HepG2 (cell line): ENCODE data around the gene ASH1L. TPM values are rescaled to one million over a fixed set of nuclear protein-coding genes. Genes with fewer than 3 reads are reported as not detected.
A peak's percentile ranks its signal among the peaks of the same experiment; 100 is the strongest.

Experiments
- ARNT2 ChIP-seq: sonication (generic); formaldehyde crosslinking; IDR thresholded peaks from 2 replicates; pipeline ENCODE4 v1.8.0; 2022; ENCODE audit warnings: mild to moderate bottlenecking, low read depth, missing genetic modification reagents, moderate library complexity
- FIP1L1 ChIP-seq: fragments of 200-400 bp; formaldehyde crosslinking; IDR thresholded peaks from 2 replicates; pipeline ENCODE4 v1.6.1; 2018; ENCODE audit warnings: low read depth, mild to moderate bottlenecking, low read length, moderate library complexity, borderline replicate concordance; ENCODE audit not compliant: insufficient read depth
- HIC2 ChIP-seq: sonication (generic); formaldehyde crosslinking; IDR thresholded peaks from 2 replicates; pipeline ENCODE4 v1.9.0; 2022; ENCODE audit warnings: low read depth, missing genetic modification reagents
- IKZF4 ChIP-seq: sonication (generic); formaldehyde crosslinking; IDR thresholded peaks from 2 replicates; pipeline ENCODE4 v1.5.1; 2020; ENCODE audit warnings: borderline replicate concordance, mild to moderate bottlenecking, low read depth, missing genetic modification reagents; ENCODE audit errors: not compliant biosample characterization
- RXRA ChIP-seq: sonication (generic); formaldehyde crosslinking; IDR thresholded peaks from 2 replicates; pipeline ENCODE4 v1.5.1; 2020; ENCODE audit warnings: missing genetic modification reagents
- SAP130 ChIP-seq: IDR thresholded peaks from 2 replicates; pipeline ENCODE4 v1.6.1; 2016; ENCODE audit warnings: low read depth
- SIN3A ChIP-seq: IDR thresholded peaks from 2 replicates; pipeline ENCODE4 v1.6.1; 2011; ENCODE audit warnings: low read depth, mild to moderate bottlenecking, control low read depth, low read length, borderline replicate concordance
- TRAFD1 ChIP-seq: sonication (generic); formaldehyde crosslinking; IDR thresholded peaks from 2 replicates; pipeline ENCODE4 v1.5.1; 2020; ENCODE audit warnings: missing genetic modification reagents, mild to moderate bottlenecking, borderline replicate concordance
- ZBTB14 ChIP-seq: sonication (generic); formaldehyde crosslinking; IDR thresholded peaks from 2 replicates; pipeline ENCODE4 v1.4.0; 2020; ENCODE audit warnings: missing genetic modification reagents
- ZNF256 ChIP-seq: sonication (generic); formaldehyde crosslinking; conservative IDR thresholded peaks from 2 replicates; pipeline ENCODE4 v1.4.0; 2020; ENCODE audit warnings: missing genetic modification reagents
- ZNF441 ChIP-seq: sonication (generic); formaldehyde crosslinking; IDR thresholded peaks from 2 replicates; pipeline ENCODE4 v1.7.0; 2021; ENCODE audit warnings: missing genetic modification reagents, borderline replicate concordance
- ZNF580 ChIP-seq: IDR thresholded peaks from 2 replicates; pipeline ENCODE4 v1.6.1; 2016; ENCODE audit warnings: low read depth, borderline replicate concordance
- ZNF678 ChIP-seq: sonication (generic); formaldehyde crosslinking; IDR thresholded peaks from 2 replicates; pipeline ENCODE4 v1.4.0; 2020; ENCODE audit warnings: mild to moderate bottlenecking, missing genetic modification reagents
- ZNF687 ChIP-seq: sonication (generic); formaldehyde crosslinking; IDR thresholded peaks from 2 replicates; pipeline ENCODE4 v1.5.1; 2020; ENCODE audit warnings: mild to moderate bottlenecking, missing genetic modification reagents, moderate library complexity
- polyA plus RNA-seq, 8 experiments: library from polyadenylated mRNA; depleted of rRNA in 3 of 8; stranded (reverse) in 7 of 8; unstranded in 1 of 8; fragments of >200 nt; fragmentation: Illumina TruSeq in 4 of 8; extraction: Trizol in 4 of 8; gene quantifications; 2 replicates each; pipeline versions ENCODE4 v1.2.1 to v1.2.3, GENCODE V29; 2011 to 2016; ENCODE audit warnings: low read depth in 4 of 8, missing spikeins in 1 of 8, mixed read lengths in 1 of 8; ENCODE audit not compliant: insufficient read depth in 1 of 8
- total RNA-seq, 5 experiments: library from RNA; depleted of rRNA; stranded (reverse); fragments of >200 nt; fragmentation: Illumina TruSeq; extraction: Trizol; gene quantifications; 2 replicates each; pipeline ENCODE4 v1.2.3, GENCODE V29; 2016; ENCODE audit warnings: low read depth in 1 of 5

The ASH1L gene
- total and polyA plus RNA-seq, 2 of the 13 experiments (the other 11 are each of a cell fraction or from before 2014, with no cell fraction given), result 10.2 to 15.3 TPM

GRCh38 chr1:155562581-155563376, at the start of gene ASH1L (continued):
- peak; percentile 50; the same call in 1 of the 2 replicates for TF ChIP-seq HIC2 (CRISPR knock-in tag)
- no peak for TF ChIP-seq FIP1L1
- peak; percentile 72; the same call in 1 of the 2 replicates for TF ChIP-seq SIN3A
- TF ChIP-seq ZNF687, result peak; percentile 73
- TF ChIP-seq SAP130 (CRISPR knock-in tag), result peak; percentile 90
- TF ChIP-seq ARNT2, result peak; percentile 37; the same call in 1 of the 2 replicates
- peak; percentile 21 for TF ChIP-seq IKZF4 (CRISPR knock-in tag)
- TF ChIP-seq ZNF256 (CRISPR knock-in tag), result peak; percentile 87; the same call in 1 of the 2 replicates
- TF ChIP-seq ZBTB14 (CRISPR knock-in tag), result peak; percentile 61; the same call in 1 of the 2 replicates
- TF ChIP-seq ZNF678 (CRISPR knock-in tag), result no peak
- 0 out of 2 replicates have a peak, but pooled peaks have one; percentile 27 for TF ChIP-seq TRAFD1 (CRISPR knock-in tag)
- TF ChIP-seq ZNF441, result peak; percentile 71; the same call in 1 of the 2 replicates
- TF ChIP-seq ZNF580 (CRISPR knock-in tag), result peak; percentile 63
- TF ChIP-seq RXRA, result 0 out of 2 replicates have a peak, but pooled peaks have one; percentile 58
